ENCODE measurements around the gene MNT. TPM values are rescaled to one million over a fixed set of nuclear protein-coding genes. Genes with fewer than 3 reads are reported as not detected.
A peak's percentile ranks its signal among the peaks of the same experiment; 100 is the strongest.

Gene MNT
- total and polyA plus RNA-seq, 4 donors, result 1.7 to 5.0 (median 2.6) TPM

DNA sequence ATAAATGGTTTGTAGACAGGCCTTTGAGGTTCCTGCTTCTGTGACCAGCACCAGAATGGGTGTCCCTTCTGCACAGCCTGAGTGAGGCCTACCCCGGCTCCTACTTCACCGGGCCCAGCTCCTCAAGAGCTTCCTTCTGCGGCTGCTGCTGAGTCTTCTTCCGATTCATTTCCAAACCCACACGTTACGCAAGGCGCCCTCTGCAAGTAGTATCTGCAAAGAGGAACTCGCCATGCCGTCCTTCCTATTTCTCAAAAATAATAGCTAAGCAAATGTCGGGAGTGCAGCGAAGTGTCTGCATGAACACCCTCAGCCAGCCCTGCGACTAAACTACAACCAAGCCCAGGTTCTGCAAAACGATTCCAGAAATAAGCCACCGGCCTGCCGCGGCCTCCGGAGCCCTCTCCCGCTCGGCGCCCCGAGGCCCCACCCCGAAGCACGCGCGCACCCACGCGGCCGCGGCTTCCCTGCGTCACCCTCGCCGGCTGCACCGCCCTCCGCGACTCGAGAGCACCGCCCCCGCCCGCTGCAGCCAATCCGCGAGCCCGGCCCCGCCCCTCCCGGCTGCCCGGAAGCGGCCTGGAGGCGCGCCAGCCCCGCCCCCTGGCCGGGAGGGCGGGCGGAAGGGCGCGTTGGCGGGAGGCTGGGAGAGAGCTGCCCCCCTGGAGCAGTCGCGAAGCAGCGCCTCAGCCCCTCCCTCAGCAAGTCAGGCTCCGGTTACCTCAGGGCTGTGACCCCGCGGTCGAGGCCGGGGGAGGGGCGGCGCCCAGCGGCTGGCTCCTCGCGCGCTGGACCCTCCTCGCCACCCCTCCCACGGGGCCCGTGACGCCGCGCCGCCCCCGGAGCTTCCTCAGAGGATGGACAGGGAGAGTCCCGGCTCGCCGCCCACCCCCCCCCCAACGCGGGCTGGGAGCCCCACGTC lies 8.3 kb downstream of the MNT start:
- Histone ChIP-seq H3K4me3 (ENCODE audit: low read depth in 1 of 3, low read length in 3 of 3) (peak overlapping the region; percentile 47 to 68 (median 61)), H3K27ac (ENCODE audit: low read depth in 1 of 2, low read length in 2 of 2) (peak overlapping the region; percentile 99), H3K4me1 (ENCODE audit: control insufficient read depth in 4 of 4, insufficient read depth in 4 of 4, low read length in 3 of 4) (peaks cover 12 to 36% (median 27%) of the 10 kb centered on the region in 4 donors), H3K9me3 (ENCODE audit: control insufficient read depth in 4 of 4, low read length in 3 of 4) (no peaks in the 10 kb centered on the region), H3K36me3 (ENCODE audit: control insufficient read depth in 4 of 4, insufficient read depth in 3 of 4, low read depth in 1 of 4, low read length in 3 of 4) (peaks cover 0 to 5% (median 2%) of the 10 kb centered on the region in 4 donors), H3K27me3 (ENCODE audit: control insufficient read depth in 4 of 4, insufficient read depth in 4 of 4, low read length in 3 of 4) (no peaks in the 10 kb centered on the region), H3K9ac (ENCODE audit: low read depth in 1 of 2, low read length in 2 of 2) (peak overlapping the region; percentile 56 to 68)
- DNase-seq (ENCODE audit: low spot score), result peak; percentile 97
- no peak for TF ChIP-seq SP1 (IDR thresholded peaks at IDR 0.05)
- TF ChIP-seq EGR1 (IDR thresholded peaks at IDR 0.05; ENCODE audit: low read depth in 2 of 2), result peak in 1 of 2 donors; percentile 71
- TF ChIP-seq JUND (IDR thresholded peaks at IDR 0.05), result no peak
- peak in 1 of 2 donors; percentile 6 for TF ChIP-seq RAD21 (IDR thresholded peaks at IDR 0.05)
- TF ChIP-seq RXRA (IDR thresholded peaks at IDR 0.05), result peak; percentile 64 to 67
- 2% methylated on average over 83 of the region's 83 CpGs for WGBS

- Histone ChIP-seq H3K27ac (ENCODE audit: low read depth in 1 of 2, low read length in 2 of 2) (peak overlapping the region; percentile 99), H3K4me1 (ENCODE audit: control insufficient read depth in 4 of 4, insufficient read depth in 4 of 4, low read length in 3 of 4) (peaks cover 7 to 32% (median 24%) of the 10 kb centered on the region in 4 donors), H3K36me3 (ENCODE audit: control insufficient read depth in 4 of 4, insufficient read depth in 3 of 4, low read depth in 1 of 4, low read length in 3 of 4) (peaks cover 0 to 10% (median 5%) of the 10 kb centered on the region in 4 donors), H3K9me3 (ENCODE audit: control insufficient read depth in 4 of 4, low read length in 3 of 4) (no peaks in the 10 kb centered on the region), H3K4me3 (ENCODE audit: low read depth in 1 of 3, low read length in 3 of 3) (peak overlapping the region in 1 of 3 donors; percentile 68), H3K27me3 (ENCODE audit: control insufficient read depth in 4 of 4, insufficient read depth in 4 of 4, low read length in 3 of 4) (no peaks in the 10 kb centered on the region), H3K9ac (ENCODE audit: low read depth in 1 of 2, low read length in 2 of 2) (peak overlapping the region; percentile 56 to 68)
- DNase-seq (ENCODE audit: low spot score), result no peak
- 75% methylated on average over 18 of the region's 18 CpGs for WGBS
- TF ChIP-seq, protein P1, sequence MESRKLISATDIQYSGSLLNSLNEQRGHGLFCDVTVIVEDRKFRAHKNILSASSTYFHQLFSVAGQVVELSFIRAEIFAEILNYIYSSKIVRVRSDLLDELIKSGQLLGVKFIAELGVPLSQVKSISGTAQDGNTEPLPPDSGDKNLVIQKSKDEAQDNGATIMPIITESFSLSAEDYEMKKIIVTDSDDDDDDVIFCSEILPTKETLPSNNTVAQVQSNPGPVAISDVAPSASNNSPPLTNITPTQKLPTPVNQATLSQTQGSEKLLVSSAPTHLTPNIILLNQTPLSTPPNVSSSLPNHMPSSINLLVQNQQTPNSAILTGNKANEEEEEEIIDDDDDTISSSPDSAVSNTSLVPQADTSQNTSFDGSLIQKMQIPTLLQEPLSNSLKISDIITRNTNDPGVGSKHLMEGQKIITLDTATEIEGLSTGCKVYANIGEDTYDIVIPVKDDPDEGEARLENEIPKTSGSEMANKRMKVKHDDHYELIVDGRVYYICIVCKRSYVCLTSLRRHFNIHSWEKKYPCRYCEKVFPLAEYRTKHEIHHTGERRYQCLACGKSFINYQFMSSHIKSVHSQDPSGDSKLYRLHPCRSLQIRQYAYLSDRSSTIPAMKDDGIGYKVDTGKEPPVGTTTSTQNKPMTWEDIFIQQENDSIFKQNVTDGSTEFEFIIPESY (IDR thresholded peaks at IDR 0.05), result no peak
- TF ChIP-seq JUND (IDR thresholded peaks at IDR 0.05), result no peak
- TF ChIP-seq MAX (IDR thresholded peaks at IDR 0.05), result no peak
- TF ChIP-seq SP1 (IDR thresholded peaks at IDR 0.05), result no peak
- TF ChIP-seq RXRA (IDR thresholded peaks at IDR 0.05), result no peak
- no peak for TF ChIP-seq GABPA (IDR thresholded peaks at IDR 0.05 in 1 of 2, conservative IDR thresholded peaks at IDR 0.05 in 1 of 2)
- TF ChIP-seq YY1 (IDR thresholded peaks at IDR 0.05), result no peak
- TF ChIP-seq, protein P2, sequence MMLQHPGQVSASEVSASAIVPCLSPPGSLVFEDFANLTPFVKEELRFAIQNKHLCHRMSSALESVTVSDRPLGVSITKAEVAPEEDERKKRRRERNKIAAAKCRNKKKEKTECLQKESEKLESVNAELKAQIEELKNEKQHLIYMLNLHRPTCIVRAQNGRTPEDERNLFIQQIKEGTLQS (IDR thresholded peaks at IDR 0.05), result no peak
- TF ChIP-seq FOXA1 (IDR thresholded peaks at IDR 0.05), result no peak
- TF ChIP-seq, protein P3, sequence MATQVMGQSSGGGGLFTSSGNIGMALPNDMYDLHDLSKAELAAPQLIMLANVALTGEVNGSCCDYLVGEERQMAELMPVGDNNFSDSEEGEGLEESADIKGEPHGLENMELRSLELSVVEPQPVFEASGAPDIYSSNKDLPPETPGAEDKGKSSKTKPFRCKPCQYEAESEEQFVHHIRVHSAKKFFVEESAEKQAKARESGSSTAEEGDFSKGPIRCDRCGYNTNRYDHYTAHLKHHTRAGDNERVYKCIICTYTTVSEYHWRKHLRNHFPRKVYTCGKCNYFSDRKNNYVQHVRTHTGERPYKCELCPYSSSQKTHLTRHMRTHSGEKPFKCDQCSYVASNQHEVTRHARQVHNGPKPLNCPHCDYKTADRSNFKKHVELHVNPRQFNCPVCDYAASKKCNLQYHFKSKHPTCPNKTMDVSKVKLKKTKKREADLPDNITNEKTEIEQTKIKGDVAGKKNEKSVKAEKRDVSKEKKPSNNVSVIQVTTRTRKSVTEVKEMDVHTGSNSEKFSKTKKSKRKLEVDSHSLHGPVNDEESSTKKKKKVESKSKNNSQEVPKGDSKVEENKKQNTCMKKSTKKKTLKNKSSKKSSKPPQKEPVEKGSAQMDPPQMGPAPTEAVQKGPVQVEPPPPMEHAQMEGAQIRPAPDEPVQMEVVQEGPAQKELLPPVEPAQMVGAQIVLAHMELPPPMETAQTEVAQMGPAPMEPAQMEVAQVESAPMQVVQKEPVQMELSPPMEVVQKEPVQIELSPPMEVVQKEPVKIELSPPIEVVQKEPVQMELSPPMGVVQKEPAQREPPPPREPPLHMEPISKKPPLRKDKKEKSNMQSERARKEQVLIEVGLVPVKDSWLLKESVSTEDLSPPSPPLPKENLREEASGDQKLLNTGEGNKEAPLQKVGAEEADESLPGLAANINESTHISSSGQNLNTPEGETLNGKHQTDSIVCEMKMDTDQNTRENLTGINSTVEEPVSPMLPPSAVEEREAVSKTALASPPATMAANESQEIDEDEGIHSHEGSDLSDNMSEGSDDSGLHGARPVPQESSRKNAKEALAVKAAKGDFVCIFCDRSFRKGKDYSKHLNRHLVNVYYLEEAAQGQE (IDR thresholded peaks at IDR 0.05), result no peak
- TF ChIP-seq FOXA2 (IDR thresholded peaks at IDR 0.05), result no peak
- TF ChIP-seq RAD21 (IDR thresholded peaks at IDR 0.05), result no peak
- TF ChIP-seq EGR1 (IDR thresholded peaks at IDR 0.05; ENCODE audit: low read depth in 2 of 2), result no peak
- TF ChIP-seq CTCF (IDR thresholded peaks at IDR 0.05; ENCODE audit: low read depth, low read length, missing input control), result no peak
- TF ChIP-seq NR2F2 (IDR thresholded peaks at IDR 0.05), result no peak
Observed at GRCh38 chr17:2391597-2392251, 9.1 kb downstream of the MNT start.

Measured in liver (tissue), 9 donors.